BE2C (cell line): ENCODE results near the gene BMPR1B.

Source experiments
- DNase-seq: peaks from one replicate; pipeline ENCODE4 v3.0.0-alpha.2; 2020
- H3K27me3 ChIP-seq: fragments of 250-450 bp; sonication (Bioruptor Pico); 2 replicates; pipeline ENCODE4 v1.5.1; 2020; ENCODE audit warnings: mild to moderate bottlenecking
- H3K36me3 ChIP-seq: fragments of 250-450 bp; sonication (Bioruptor Pico); 2 replicates; pipeline ENCODE4 v1.5.1; 2020; ENCODE audit warnings: mild to moderate bottlenecking
- H3K4me1 ChIP-seq: fragments of 250-450 bp; sonication (Bioruptor Pico); 2 replicates; pipeline ENCODE4 v1.5.1; 2020
- H3K4me3 ChIP-seq: 2 replicates; pipeline ENCODE4 v1.5.1; 2011; ENCODE audit warnings: low read depth, low read length
- H3K9me3 ChIP-seq: fragments of 250-450 bp; sonication (Bioruptor Pico); 2 replicates; pipeline ENCODE4 v1.5.1; 2020
- TF ChIP-seq, protein P1 (sequence below): IDR thresholded peaks from 2 replicates; pipeline ENCODE4 v1.5.1; 2012; ENCODE audit warnings: mild to moderate bottlenecking, low read depth, low read length

Gene BMPR1B

DNA sequence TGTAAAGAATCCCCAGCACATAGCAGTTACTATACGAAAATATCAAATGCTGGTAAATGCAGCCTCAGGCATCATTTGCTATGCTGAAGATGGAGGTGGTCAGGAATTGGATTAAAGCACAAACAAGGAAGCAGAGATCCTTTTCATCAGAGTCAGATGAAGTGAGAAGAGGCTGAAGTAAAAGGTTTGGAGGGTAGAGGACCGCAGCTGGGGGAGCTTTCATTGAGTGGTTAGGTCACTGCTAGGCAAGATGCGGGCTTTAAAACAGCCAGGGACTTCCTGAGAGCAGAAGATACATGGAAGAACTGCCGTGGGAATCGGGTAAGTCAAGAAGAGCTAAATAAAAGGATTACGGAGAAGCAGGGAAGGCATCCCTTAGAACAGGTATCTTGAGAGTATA is 439.6 kb downstream of the BMPR1B start:
- TF ChIP-seq, protein P1, sequence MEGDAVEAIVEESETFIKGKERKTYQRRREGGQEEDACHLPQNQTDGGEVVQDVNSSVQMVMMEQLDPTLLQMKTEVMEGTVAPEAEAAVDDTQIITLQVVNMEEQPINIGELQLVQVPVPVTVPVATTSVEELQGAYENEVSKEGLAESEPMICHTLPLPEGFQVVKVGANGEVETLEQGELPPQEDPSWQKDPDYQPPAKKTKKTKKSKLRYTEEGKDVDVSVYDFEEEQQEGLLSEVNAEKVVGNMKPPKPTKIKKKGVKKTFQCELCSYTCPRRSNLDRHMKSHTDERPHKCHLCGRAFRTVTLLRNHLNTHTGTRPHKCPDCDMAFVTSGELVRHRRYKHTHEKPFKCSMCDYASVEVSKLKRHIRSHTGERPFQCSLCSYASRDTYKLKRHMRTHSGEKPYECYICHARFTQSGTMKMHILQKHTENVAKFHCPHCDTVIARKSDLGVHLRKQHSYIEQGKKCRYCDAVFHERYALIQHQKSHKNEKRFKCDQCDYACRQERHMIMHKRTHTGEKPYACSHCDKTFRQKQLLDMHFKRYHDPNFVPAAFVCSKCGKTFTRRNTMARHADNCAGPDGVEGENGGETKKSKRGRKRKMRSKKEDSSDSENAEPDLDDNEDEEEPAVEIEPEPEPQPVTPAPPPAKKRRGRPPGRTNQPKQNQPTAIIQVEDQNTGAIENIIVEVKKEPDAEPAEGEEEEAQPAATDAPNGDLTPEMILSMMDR: no peak
- H3K27me3 ChIP-seq: no peaks in the 10 kb centered on the region
- no peaks in the 10 kb centered on the region for H3K9me3 ChIP-seq
- DNase-seq: no peak
- H3K4me3 ChIP-seq: no peak overlapping the region
- H3K36me3 ChIP-seq: peaks cover 79% of the 10 kb centered on the region
- H3K4me1 ChIP-seq: peaks cover 20% of the 10 kb centered on the region

DNA sequence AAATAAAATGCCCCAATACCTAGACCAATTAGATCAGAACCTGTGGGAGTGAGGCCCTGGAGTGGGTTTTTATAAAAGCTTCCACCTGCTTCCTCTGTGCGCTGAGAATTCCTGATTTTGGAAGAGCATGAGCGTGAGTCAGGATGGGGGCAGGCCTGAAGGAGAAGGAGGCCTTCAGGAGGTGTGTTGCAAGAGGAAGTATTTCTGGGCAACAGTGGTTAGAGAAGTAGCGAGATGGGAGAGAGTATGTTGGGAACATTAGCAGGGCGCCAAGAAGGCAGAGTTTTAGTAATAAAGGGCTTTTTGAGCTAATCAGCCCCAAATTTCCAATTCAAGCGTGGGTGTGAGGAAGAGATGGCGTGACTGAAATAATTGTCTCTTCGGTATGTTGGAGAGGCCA is 441.2 kb downstream of the BMPR1B start:
- DNase-seq: no peak

GRCh38 chr4:95204267-95204844 is 446.6 kb downstream of the BMPR1B start:
- no peaks in the 10 kb centered on the region for H3K9me3 ChIP-seq
- H3K4me1 ChIP-seq: no peaks in the 10 kb centered on the region
- no peaks in the 10 kb centered on the region for H3K27me3 ChIP-seq
- no peak for DNase-seq
- peaks cover 83% of the 10 kb centered on the region for H3K36me3 ChIP-seq
- no peak overlapping the region for H3K4me3 ChIP-seq
- TF ChIP-seq, protein P1: no peak

More for the DNA sequence above, 441.2 kb downstream of the BMPR1B start:
- H3K4me3 ChIP-seq: no peak overlapping the region
- TF ChIP-seq, protein P1: no peak
- H3K27me3 ChIP-seq: no peaks in the 10 kb centered on the region
- H3K36me3 ChIP-seq: peaks cover 81% of the 10 kb centered on the region
- no peaks in the 10 kb centered on the region for H3K9me3 ChIP-seq
- peaks cover 12% of the 10 kb centered on the region; the same call in 1 of the 2 replicates for H3K4me1 ChIP-seq

DNA sequence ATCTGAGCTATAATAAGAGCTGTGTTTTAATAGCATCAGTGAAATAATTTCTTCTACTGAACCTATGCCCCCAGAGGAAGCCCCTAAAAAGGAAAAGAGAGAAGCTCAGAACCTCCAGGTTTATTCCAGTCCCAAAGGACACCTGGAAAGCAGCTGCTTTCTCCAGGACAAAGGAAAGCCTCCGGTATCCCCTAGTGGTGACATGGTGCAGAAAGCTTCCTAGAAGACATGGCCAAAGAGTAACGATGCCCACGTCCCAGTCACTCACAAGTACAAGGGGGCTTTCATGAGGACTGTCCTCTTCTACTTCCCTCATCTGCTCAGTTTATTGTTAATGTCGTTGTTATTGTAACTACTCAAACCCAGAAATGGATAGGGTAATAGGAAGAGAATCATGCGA is 447.1 kb downstream of the BMPR1B start:
- Histone ChIP-seq H3K27me3 (no peaks in the 10 kb centered on the region), H3K4me3 (no peak overlapping the region), H3K4me1 (no peaks in the 10 kb centered on the region), H3K9me3 (no peaks in the 10 kb centered on the region), H3K36me3 (peaks cover 82% of the 10 kb centered on the region)
- no peak for DNase-seq
- TF ChIP-seq, protein P1: peak; percentile 64
